K562 (cell line): ENCODE results near the gene MAP3K6. TPM values are rescaled to one million over a fixed set of nuclear protein-coding genes. Genes with fewer than 3 reads are reported as not detected.
A peak's percentile ranks its signal among the peaks of the same experiment; 100 is the strongest.

ENCODE experiments used
- EGR1 ChIP-seq: fragments of 450-650 bp; conservative IDR thresholded peaks from 2 replicates; pipeline ENCODE4 v1.6.1; 2017; ENCODE audit warnings: mild to moderate bottlenecking
- ESRRA ChIP-seq: fragments of 450-650 bp; IDR thresholded peaks from 2 replicates; pipeline ENCODE4 v1.6.1; 2014; ENCODE audit warnings: low read depth, mild to moderate bottlenecking, moderate library complexity, borderline replicate concordance
- FIP1L1 ChIP-seq: fragments of 200-400 bp; formaldehyde crosslinking; IDR thresholded peaks from 2 replicates; pipeline ENCODE4 v1.6.1; 2018; ENCODE audit warnings: mild to moderate bottlenecking, low read depth, low read length; ENCODE audit not compliant: poor library complexity, severe bottlenecking
- GTF2A2 ChIP-seq: IDR thresholded peaks from 2 replicates; pipeline ENCODE4 v1.6.1; 2016; ENCODE audit warnings: mild to moderate bottlenecking, missing genetic modification characterization, missing compliant biosample characterization
- KAT8 ChIP-seq: fragments of 450-650 bp; IDR thresholded peaks from 2 replicates; pipeline ENCODE4 v1.6.1; 2016; ENCODE audit warnings: low read depth, mild to moderate bottlenecking
- LCOR ChIP-seq: sonication (generic); formaldehyde crosslinking; IDR thresholded peaks from 2 replicates; pipeline ENCODE4 v1.8.0; 2022; ENCODE audit warnings: mild to moderate bottlenecking, missing genetic modification reagents
- MTF1 ChIP-seq: fragments of 250-450 bp; sonication (Bioruptor Pico); IDR thresholded peaks from 2 replicates; pipeline ENCODE4 v1.9.0; 2021; ENCODE audit warnings: moderate library complexity, mild to moderate bottlenecking, inconsistent platforms, borderline replicate concordance
- NCOA6 ChIP-seq: fragments of 450-650 bp; IDR thresholded peaks from 2 replicates; pipeline ENCODE4 v1.6.1; 2017; ENCODE audit warnings: mild to moderate bottlenecking
- NEUROD1 ChIP-seq: fragments of 150-350 bp; IDR thresholded peaks from 2 replicates; pipeline ENCODE4 v1.6.1; 2014; ENCODE audit warnings: borderline replicate concordance, low read length, low read depth; ENCODE audit not compliant: partially characterized antibody
- PML ChIP-seq: IDR thresholded peaks from 2 replicates; pipeline ENCODE4 v1.6.1; 2012; ENCODE audit warnings: low read length, inconsistent platforms
- POLR2G ChIP-seq: fragments of 200-400 bp; formaldehyde crosslinking; IDR thresholded peaks from 2 replicates; pipeline ENCODE4 v1.6.1; 2017; ENCODE audit warnings: low read depth, mild to moderate bottlenecking, antibody characterized with exemption, low read length, moderate library complexity
- RBM25 ChIP-seq: fragments of 200-400 bp; formaldehyde crosslinking; IDR thresholded peaks from 2 replicates; pipeline ENCODE4 v1.6.1; 2018; ENCODE audit warnings: low read length, low read depth, moderate library complexity; ENCODE audit not compliant: severe bottlenecking
- TCF7 ChIP-seq: sonication (generic); IDR thresholded peaks from 2 replicates; pipeline ENCODE4 v1.6.1; 2016; ENCODE audit warnings: antibody characterized with exemption, borderline replicate concordance
- ZNF134 ChIP-seq: fragments of 250-450 bp; sonication (Bioruptor Pico); conservative IDR thresholded peaks from 2 replicates; pipeline ENCODE4 v1.4.0; 2020
- ZNF707 ChIP-seq: fragments of 250-450 bp; sonication (Bioruptor Pico); conservative IDR thresholded peaks from 2 replicates; pipeline ENCODE4 v1.8.0; 2022; ENCODE audit warnings: inconsistent platforms, mild to moderate bottlenecking, moderate library complexity
- ZNF75A ChIP-seq: fragments of 450-650 bp; formaldehyde crosslinking; IDR thresholded peaks from 2 replicates; pipeline ENCODE4 v1.4.0; 2020; ENCODE audit warnings: mild to moderate bottlenecking
- polyA plus RNA-seq, 8 experiments: library from polyadenylated mRNA; depleted of rRNA in 4 of 8; stranded (reverse) in 5 of 8; unstranded in 3 of 8; fragments of >200 nt; fragmentation: Nextera tagmentation in 2 of 8; fragmentation: Illumina TruSeq in 1 of 8; extraction: Ambion mirVana in 2 of 8; extraction: Trizol in 1 of 8; gene quantifications; 2 replicates each; pipeline versions ENCODE4 v1.2.1 to v1.2.3, GENCODE V29; 2011 to 2014; ENCODE audit warnings: inconsistent platforms in 1 of 8, missing spikeins in 1 of 8
- total RNA-seq, 7 experiments: library from RNA; depleted of rRNA in 6 of 7; stranded (reverse); fragments of >200 nt in 6 of 7; fragmentation: Illumina TruSeq in 2 of 7; extraction: Trizol in 2 of 7; gene quantifications; 2 replicates each; pipeline versions ENCODE4 v1.2.1 to v1.2.3, GENCODE V29; 2011 to 2021; ENCODE audit warnings: low replicate concordance in 1 of 7
- TF ChIP-seq, protein P1 (sequence below): sonication (generic); formaldehyde crosslinking; IDR thresholded peaks from 2 replicates; pipeline ENCODE4 v1.8.1; 2023; ENCODE audit warnings: mild to moderate bottlenecking, missing genetic modification reagents, moderate library complexity
- TF ChIP-seq, protein P2 (sequence below): fragments of 200-800 bp; sonication (Bioruptor generic); IDR thresholded peaks from 2 replicates; pipeline ENCODE4 v1.6.1; 2017; ENCODE audit warnings: missing genetic modification characterization, missing compliant biosample characterization
- TF ChIP-seq, protein P3 (sequence below), 2 experiments: IDR thresholded peaks; 2 replicates each; pipeline ENCODE4 v1.6.1; 2011; ENCODE audit warnings: borderline replicate concordance in 1 of 2, control low read depth in 1 of 2, low read depth in 1 of 2, low read length in 1 of 2, mild to moderate bottlenecking in 1 of 2, mixed read lengths in 1 of 2, moderate library complexity in 1 of 2; ENCODE audit not compliant: insufficient read depth in 1 of 2, insufficient read length in 1 of 2, poor library complexity in 1 of 2, severe bottlenecking in 1 of 2; ENCODE audit errors: extremely low read depth in 1 of 2
- TF ChIP-seq, protein P4 (sequence below): fragments of 450-650 bp; IDR thresholded peaks from 2 replicates; pipeline ENCODE4 v1.6.1; 2014; ENCODE audit warnings: low read depth, mild to moderate bottlenecking, moderate library complexity, borderline replicate concordance

Gene MAP3K6
- total and polyA plus RNA-seq, 9 of the 15 experiments (the other 6 are each of a cell fraction or from before 2014, with no cell fraction given), result 0.99 to 21.9 (median 7.0) TPM

DNA sequence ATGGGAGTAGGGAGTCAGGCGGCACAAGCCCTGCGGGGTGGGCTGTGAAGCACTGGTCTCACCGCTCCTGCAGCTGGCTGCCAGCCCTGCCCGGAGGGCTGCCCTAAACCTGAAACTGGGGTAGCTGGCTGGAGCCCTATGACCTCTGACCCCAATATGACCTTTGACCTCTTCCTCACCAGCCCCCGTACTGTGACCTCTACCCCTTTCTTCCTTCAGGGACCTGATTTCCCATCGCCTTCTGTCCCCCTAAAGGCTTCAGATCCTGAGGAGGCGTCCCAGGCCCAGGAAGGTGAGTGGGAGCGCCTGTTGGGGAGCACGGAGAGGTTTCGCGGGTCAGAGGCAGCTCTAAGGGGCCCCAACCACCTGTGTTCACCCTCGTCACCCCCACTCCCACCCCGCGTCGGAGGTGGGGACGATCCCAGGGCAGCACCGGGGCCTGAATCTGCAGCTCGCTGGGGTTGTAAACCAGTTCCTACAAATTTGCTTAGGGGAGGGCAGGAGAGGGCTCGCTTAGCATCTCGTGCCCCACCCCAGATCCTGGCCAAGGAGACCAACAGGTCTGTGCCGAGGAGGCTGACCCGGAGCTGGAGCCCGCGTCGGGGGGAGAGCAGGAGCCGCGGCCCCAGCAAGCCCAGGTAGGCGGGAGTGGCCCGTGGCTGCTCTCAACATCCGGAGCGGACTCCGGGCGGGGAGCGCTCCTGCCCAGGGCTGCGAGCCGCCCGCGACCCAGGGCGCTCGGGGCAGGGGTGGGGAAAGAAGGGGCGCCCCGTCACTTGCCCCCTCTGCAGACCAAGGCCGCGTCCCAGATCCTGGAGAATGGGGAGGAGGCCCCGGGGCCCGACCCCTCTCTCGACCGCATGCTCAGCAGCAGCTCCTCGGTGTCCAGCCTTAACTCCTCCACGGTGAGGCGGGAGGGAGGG lies 17.6 kb downstream of the MAP3K6 start (continued):
- TF ChIP-seq, protein P1, sequence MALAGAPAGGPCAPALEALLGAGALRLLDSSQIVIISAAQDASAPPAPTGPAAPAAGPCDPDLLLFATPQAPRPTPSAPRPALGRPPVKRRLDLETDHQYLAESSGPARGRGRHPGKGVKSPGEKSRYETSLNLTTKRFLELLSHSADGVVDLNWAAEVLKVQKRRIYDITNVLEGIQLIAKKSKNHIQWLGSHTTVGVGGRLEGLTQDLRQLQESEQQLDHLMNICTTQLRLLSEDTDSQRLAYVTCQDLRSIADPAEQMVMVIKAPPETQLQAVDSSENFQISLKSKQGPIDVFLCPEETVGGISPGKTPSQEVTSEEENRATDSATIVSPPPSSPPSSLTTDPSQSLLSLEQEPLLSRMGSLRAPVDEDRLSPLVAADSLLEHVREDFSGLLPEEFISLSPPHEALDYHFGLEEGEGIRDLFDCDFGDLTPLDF (CRISPR knock-in tag), result no peak
- TF ChIP-seq GTF2A2 (no peak), ZNF134 (CRISPR knock-in tag) (no peak), RBM25 (no peak), POLR2G (peak; percentile 57; the same call in 1 of the 2 replicates), LCOR (CRISPR knock-in tag) (no peak), KAT8 (no peak), NEUROD1 (peak; percentile 92), NCOA6 (no peak), PML (no peak), ZNF707 (CRISPR knock-in tag) (no peak), MTF1 (CRISPR knock-in tag) (no peak), ZNF75A (no peak), FIP1L1 (peak; percentile 41), ESRRA (peak; percentile 51; the same call in 1 of the 2 replicates), EGR1 (peak; percentile 24; the same call in 1 of the 2 replicates), TCF7 (no peak)
- TF ChIP-seq, protein P2, sequence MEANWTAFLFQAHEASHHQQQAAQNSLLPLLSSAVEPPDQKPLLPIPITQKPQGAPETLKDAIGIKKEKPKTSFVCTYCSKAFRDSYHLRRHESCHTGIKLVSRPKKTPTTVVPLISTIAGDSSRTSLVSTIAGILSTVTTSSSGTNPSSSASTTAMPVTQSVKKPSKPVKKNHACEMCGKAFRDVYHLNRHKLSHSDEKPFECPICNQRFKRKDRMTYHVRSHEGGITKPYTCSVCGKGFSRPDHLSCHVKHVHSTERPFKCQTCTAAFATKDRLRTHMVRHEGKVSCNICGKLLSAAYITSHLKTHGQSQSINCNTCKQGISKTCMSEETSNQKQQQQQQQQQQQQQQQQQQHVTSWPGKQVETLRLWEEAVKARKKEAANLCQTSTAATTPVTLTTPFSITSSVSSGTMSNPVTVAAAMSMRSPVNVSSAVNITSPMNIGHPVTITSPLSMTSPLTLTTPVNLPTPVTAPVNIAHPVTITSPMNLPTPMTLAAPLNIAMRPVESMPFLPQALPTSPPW (CRISPR knock-in tag), result peak; percentile 53; the same call in 1 of the 2 replicates
- TF ChIP-seq, protein P3, sequence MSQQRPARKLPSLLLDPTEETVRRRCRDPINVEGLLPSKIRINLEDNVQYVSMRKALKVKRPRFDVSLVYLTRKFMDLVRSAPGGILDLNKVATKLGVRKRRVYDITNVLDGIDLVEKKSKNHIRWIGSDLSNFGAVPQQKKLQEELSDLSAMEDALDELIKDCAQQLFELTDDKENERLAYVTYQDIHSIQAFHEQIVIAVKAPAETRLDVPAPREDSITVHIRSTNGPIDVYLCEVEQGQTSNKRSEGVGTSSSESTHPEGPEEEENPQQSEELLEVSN (IDR thresholded peaks at IDR 0.05; ENCODE audit: borderline replicate concordance in 1 of 2, extremely low read depth in 1 of 2, insufficient read depth in 1 of 2, insufficient read length in 1 of 2, low read depth in 1 of 2, low read length in 1 of 2, poor library complexity in 1 of 2, severe bottlenecking in 1 of 2), result peak; percentile 43 to 84
- TF ChIP-seq, protein P4, sequence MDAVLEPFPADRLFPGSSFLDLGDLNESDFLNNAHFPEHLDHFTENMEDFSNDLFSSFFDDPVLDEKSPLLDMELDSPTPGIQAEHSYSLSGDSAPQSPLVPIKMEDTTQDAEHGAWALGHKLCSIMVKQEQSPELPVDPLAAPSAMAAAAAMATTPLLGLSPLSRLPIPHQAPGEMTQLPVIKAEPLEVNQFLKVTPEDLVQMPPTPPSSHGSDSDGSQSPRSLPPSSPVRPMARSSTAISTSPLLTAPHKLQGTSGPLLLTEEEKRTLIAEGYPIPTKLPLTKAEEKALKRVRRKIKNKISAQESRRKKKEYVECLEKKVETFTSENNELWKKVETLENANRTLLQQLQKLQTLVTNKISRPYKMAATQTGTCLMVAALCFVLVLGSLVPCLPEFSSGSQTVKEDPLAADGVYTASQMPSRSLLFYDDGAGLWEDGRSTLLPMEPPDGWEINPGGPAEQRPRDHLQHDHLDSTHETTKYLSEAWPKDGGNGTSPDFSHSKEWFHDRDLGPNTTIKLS, result peak; percentile 54; the same call in 1 of the 2 replicates
